ENCODE measurements around the gene ATOH8.

DNA sequence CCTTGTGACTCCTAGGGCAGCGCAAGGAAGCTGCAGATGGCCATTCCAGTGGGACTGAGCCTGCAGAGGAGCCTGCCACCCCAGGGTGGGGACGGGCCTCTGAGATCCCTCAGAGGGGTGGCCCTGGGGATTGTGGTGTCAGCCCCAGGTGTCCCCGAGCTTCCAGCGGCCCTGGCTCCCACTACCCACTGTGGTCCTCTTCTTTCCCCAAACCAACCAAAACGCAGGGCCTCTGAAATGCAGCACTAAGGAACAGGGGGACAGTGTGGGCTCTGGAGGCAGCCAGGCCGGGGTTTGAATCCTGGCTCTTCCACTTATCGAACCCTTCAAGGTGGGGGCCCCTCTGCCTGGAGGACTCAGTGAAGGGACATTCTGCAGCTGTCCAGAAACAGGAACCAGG, 32.7 kb downstream of the ATOH8 start:
- TF ChIP-seq, protein P1, sequence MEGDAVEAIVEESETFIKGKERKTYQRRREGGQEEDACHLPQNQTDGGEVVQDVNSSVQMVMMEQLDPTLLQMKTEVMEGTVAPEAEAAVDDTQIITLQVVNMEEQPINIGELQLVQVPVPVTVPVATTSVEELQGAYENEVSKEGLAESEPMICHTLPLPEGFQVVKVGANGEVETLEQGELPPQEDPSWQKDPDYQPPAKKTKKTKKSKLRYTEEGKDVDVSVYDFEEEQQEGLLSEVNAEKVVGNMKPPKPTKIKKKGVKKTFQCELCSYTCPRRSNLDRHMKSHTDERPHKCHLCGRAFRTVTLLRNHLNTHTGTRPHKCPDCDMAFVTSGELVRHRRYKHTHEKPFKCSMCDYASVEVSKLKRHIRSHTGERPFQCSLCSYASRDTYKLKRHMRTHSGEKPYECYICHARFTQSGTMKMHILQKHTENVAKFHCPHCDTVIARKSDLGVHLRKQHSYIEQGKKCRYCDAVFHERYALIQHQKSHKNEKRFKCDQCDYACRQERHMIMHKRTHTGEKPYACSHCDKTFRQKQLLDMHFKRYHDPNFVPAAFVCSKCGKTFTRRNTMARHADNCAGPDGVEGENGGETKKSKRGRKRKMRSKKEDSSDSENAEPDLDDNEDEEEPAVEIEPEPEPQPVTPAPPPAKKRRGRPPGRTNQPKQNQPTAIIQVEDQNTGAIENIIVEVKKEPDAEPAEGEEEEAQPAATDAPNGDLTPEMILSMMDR (IDR thresholded peaks at IDR 0.05), result no peak
- no peak for TF ChIP-seq POLR2AphosphoS5 (IDR thresholded peaks at IDR 0.05)
- TF ChIP-seq POLR2A (IDR thresholded peaks at IDR 0.05), result no peak

Measured in prostate gland (tissue), 2 donors.